Renal cortex interstitium (tissue), 11 donors: ENCODE data around the gene SPRED3. TPM values are rescaled to one million over a fixed set of nuclear protein-coding genes. Genes with fewer than 3 reads are reported as not detected.

ENCODE experiments used
- DNase-seq, 11 donors: peaks; one replicate each; pipeline ENCODE4 v3.0.0-alpha.2; 2013; ENCODE audit warnings: low read depth in 9 of 11, low spot score in 4 of 11; ENCODE audit errors: extremely low read depth in 1 of 11
- polyA plus RNA-seq, 3 donors: library from polyadenylated mRNA; unstranded; fragments of 120-200 nt; gene quantifications; one replicate each; pipeline ENCODE4 v1.2.1, GENCODE V29; 2013; ENCODE audit not compliant: insufficient read length in 3 of 3

SPRED3 gene
- polyA plus RNA-seq, 3 donors = 0.80 to 1.6 (median 0.90) TPM

- peak in 4 of 11 donors; percentile 15 to 58 (median 51) for DNase-seq
These were observed 46.1 kb downstream of the SPRED3 start for GRCh38 chr19:38434549-38435051.

DNA sequence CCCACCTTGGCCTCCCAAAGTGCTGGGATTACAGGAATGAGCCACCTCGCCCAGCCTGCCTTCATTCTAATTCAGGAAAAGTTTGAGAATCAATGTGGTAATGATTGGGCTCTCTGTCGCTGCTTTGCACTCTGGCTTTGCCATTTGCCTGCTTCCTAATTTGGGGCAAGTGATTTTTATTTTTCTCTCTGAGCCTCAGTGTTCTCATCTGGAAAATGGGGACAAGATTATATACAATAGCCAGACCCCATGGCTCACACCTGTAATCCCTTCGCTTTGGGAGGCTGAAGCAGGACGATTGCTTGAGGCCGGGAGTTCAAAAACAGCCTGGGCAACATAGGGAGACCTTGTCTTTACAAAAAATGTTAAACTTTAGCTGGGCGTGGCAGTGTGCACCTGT is 48.8 kb downstream of the SPRED3 start:
- no peak for DNase-seq

DNA sequence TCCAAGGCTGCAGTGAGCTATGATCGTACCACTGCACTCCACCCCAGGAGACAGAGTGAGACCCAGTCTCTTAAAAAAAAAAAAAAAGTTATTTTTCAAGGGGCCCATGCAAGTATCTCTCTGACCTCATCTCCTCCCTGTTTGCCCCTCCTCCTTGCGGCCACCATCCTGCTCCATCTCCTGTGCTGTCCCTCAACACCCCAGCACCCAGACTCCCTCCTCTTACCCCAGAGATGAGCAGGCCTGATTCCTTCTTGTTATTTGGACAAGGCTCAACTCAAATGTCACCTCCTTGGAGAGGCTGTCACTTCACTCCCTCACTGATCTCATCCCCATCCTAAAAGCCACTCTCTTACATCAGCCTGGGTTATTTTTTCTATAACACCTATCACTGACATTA is 49.4 kb downstream of the SPRED3 start:
- DNase-seq = no peak

GRCh38 chr19:38440592-38440991 is 52.1 kb downstream of the SPRED3 start:
- DNase-seq = no peak

DNA sequence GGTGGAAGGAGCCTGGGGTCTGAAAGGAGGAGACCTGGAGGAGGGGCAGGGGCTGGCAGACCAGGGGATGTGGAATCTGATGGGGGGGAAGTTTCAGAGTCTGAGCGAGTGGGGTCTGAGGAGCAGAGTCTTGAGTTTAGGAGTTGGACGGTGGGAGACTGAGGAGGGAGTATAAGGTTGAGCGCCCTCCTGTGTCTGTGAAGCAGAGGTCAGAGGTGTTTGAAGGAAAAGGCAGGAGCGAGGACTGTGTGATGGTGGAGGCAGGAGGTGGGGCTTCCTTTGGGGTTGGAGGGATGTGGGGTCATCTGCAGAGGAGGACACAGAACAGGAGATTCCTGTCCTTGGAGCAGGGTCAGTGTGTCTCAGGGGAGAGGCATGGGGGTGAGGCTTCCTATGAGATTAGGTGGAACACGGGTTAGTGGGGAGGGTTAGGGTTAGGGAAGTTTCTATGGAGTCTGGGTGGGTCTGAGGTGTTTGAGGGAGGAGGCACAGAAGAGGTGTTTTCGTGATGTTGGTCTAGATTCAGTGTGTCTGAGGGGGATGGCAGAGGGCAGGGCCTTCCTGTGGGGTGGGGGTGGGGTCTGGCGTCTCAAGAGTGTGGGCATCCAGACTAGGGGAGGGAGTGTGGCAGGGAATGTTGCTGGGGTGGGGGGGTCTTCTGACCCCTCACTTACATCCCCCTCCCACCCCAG is 53.3 kb downstream of the SPRED3 start:
- DNase-seq = no peak

DNA sequence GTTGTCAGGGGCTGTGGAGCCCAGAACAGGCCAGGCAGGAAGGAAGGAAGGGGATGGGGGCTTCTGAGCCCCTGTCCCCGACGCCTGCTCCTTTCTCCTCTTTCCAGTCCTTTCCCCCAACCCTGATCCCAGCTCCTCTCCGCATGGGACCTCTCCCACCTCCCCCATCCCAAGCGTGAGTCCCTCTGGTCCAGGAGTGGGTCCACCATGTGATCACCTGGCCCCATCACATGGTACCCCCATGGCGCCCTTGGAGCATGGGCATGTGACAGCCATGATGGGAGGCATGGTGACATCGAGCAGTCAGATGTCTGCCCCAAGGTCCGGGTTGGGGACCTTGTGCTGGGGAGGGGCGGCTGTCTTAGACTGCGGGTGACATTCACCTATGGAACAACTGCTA is 54.2 kb downstream of the SPRED3 start:
- no peak for DNase-seq

DNA sequence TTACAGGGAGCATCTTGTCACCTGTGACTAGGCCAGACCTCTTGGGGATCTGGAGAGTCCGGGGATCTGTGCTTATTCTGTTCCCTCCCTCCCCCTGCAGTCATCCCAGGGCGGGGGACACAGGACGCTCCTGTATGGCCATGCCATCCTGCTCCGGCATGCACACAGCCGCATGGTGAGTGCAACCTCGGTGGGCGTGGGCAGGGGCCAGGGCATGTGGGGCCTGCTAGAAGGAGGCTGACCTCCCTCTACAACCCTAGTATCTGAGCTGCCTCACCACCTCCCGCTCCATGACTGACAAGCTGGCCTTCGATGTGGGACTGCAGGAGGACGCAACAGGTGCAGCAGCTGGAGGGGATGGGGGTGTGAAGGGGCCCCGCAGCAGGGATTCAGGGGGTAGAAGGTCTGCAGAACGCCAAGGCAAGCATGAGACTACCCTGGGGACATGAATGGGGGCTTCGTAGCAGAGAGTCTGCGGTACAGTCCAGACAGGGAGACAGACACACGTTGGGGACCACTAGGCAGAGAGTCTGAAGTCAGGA is 55.0 kb downstream of the SPRED3 start:
- no peak for DNase-seq

DNA sequence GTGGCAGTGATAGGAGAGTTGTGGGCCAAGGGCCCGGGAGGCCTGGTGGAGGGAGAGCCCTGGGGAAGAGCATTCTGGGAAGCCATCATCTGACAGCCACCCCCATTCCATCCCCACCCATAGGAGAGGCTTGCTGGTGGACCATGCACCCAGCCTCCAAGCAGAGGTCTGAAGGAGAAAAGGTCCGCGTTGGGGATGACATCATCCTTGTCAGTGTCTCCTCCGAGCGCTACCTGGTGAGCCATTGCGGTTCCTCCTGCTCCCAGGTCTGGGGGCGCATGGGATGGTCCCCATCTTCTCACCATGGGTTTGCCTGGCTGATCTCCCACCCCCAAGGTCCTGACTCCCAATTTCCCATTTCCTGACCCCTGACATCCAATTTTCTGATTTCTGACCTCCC is 55.5 kb downstream of the SPRED3 start:
- no peak for DNase-seq

DNA sequence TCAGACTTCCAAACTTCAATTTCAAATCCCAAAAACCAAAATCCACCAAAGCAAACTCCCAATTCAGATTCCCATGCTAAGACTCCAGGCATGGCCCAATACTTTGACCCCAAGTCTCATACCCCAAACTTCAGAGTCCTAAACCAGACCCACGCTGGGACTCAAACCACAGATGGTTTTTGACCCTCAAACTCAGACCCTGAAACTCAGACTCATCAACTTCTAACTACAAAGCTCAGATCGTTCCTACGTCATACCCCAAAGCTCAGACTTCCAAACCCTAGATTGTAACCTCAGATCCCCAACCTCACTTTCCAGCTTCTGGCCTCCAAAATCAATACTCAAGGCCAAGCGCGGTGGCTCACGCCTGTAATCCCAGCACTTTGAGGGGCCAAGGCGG is 56.9 kb downstream of the SPRED3 start:
- DNase-seq = no peak

DNA sequence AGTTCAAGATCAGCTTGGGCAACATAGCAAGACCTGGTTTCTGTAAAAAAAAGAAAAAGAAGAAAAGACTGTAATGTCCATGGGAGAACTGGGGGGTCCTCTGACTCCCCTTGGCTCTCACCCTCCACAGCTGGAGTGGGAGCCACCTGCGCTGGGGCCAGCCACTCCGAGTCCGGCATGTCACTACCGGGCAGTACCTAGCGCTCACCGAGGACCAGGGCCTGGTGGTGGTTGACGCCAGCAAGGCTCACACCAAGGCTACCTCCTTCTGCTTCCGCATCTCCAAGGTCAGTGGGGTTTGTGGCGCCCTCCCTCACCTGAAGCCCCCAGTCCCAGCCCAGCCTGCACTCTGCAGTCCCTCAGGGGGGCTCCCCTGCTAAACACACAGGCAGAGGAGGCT is 59.7 kb downstream of the SPRED3 start:
- DNase-seq = no peak

Other genes with a start within 250 kb of the SPRED3 start
- 1 to 10 TPM; 1.2 to 1.6 (median 1.6) TPM for gene DPF1, start 164.5 kb upstream of the SPRED3 start, polyA plus RNA-seq
- 10 to 100 TPM in 1 of 3 donors, 1 to 10 TPM in 2; 5.8 to 10.2 (median 7.8) TPM for gene PPP1R14A, start 132.3 kb upstream of the SPRED3 start, polyA plus RNA-seq
- gene SPINT2, start 124.1 kb upstream of the SPRED3 start, polyA plus RNA-seq = 100 to 1,000 TPM; 289 to 347 (median 320) TPM
- gene C19orf33, start 84.4 kb upstream of the SPRED3 start, polyA plus RNA-seq = 10 to 100 TPM in 1 of 3 donors, 1 to 10 TPM in 2; 4.8 to 11.3 (median 10.0) TPM
- gene YIF1B, start 72.8 kb upstream of the SPRED3 start, polyA plus RNA-seq = 10 to 100 TPM; 23.0 to 39.5 (median 33.8) TPM
- 1 to 10 TPM; 3.0 to 4.0 (median 3.1) TPM for gene KCNK6, start 68.9 kb upstream of the SPRED3 start, polyA plus RNA-seq
- gene CATSPERG, start 52.9 kb upstream of the SPRED3 start, polyA plus RNA-seq = 10 to 100 TPM in 1 of 3 donors, 1 to 10 TPM in 2; 4.6 to 11.6 (median 5.6) TPM
- gene PSMD8, start 14.1 kb upstream of the SPRED3 start, polyA plus RNA-seq = 100 to 1,000 TPM; 152 to 180 (median 155) TPM
- gene GGN, start 663 bp upstream of the SPRED3 start, polyA plus RNA-seq = 1 to 10 TPM in 1 of 3 donors, under 1 TPM in 2; 0.40 to 1.0 (median 0.63) TPM
- 10 to 100 TPM; 10.4 to 20.5 (median 15.0) TPM for gene FAM98C, start 14.4 kb downstream of the SPRED3 start, polyA plus RNA-seq
- 1 to 10 TPM in 2 of 3 donors, under 1 TPM in 1; 0.79 to 1.2 (median 1.0) TPM for gene RASGRP4, start 37.5 kb downstream of the SPRED3 start, polyA plus RNA-seq
- gene RYR1, start 45.0 kb downstream of the SPRED3 start, polyA plus RNA-seq = 1 to 10 TPM; 4.4 to 7.1 (median 5.3) TPM
- gene MAP4K1, start 229.3 kb downstream of the SPRED3 start, polyA plus RNA-seq = 1 to 10 TPM; 2.3 to 4.2 (median 3.9) TPM
- gene EIF3K, start 230.5 kb downstream of the SPRED3 start, polyA plus RNA-seq = 100 to 1,000 TPM; 314 to 356 (median 326) TPM